NCI-H510A (cell line): ENCODE measurements around the gene ATF1.
"Not testable (repeated sequence)": the region's sequence is repeated elsewhere in the genome, so short reads cannot be mapped to it uniquely, and the experiment has no call there.

ENCODE experiments used
- DNase-seq: peaks from one replicate; lab custom pipeline; 2025; lab: John Stamatoyannopoulos, UW

Gene ATF1

GRCh38 chr12:50751948-50752721, 11.8 kb upstream of the ATF1 start:
- no peak for DNase-seq

GRCh38 chr12:50753232-50753769, 10.6 kb upstream of the ATF1 start:
- DNase-seq: no peak

- peak; percentile 13 for DNase-seq
Observed at GRCh38 chr12:50764286-50765094, 589 bp downstream of the ATF1 start.

- no peak for DNase-seq
Observed at GRCh38 chr12:50765095-50765911, 1.4 kb downstream of the ATF1 start.

GRCh38 chr12:50768391-50768790, 4.5 kb downstream of the ATF1 start:
- DNase-seq: no peak

GRCh38 chr12:50768813-50769212, 4.9 kb downstream of the ATF1 start:
- not testable (repeated sequence) for DNase-seq

- DNase-seq: no peak
Observed at GRCh38 chr12:50771409-50771808, 7.5 kb downstream of the ATF1 start.

- DNase-seq: no peak
Observed at GRCh38 chr12:50772470-50772869, 8.6 kb downstream of the ATF1 start.

GRCh38 chr12:50772877-50773276, 9.0 kb downstream of the ATF1 start:
- no peak for DNase-seq

- no peak for DNase-seq
Observed at GRCh38 chr12:50775251-50775650, 11.3 kb downstream of the ATF1 start.

GRCh38 chr12:50776749-50777728, 13.1 kb downstream of the ATF1 start:
- no peak for DNase-seq

- DNase-seq: no peak
Observed at GRCh38 chr12:50778663-50779590, 15.0 kb downstream of the ATF1 start.

- no peak for DNase-seq
Observed at GRCh38 chr12:50780013-50780412, 16.1 kb downstream of the ATF1 start.

- DNase-seq: no peak
Observed at GRCh38 chr12:50784501-50784900, 20.6 kb downstream of the ATF1 start.

- DNase-seq: no peak
Observed at GRCh38 chr12:50785406-50786001, 21.6 kb downstream of the ATF1 start.

- no peak for DNase-seq
Observed at GRCh38 chr12:50786498-50787231, 22.8 kb downstream of the ATF1 start.

GRCh38 chr12:50787618-50788017, 23.7 kb downstream of the ATF1 start:
- no peak for DNase-seq

- DNase-seq: no peak
Observed at GRCh38 chr12:50788561-50788960, 24.7 kb downstream of the ATF1 start.

GRCh38 chr12:50790081-50790480, 26.2 kb downstream of the ATF1 start:
- no peak for DNase-seq
